ENCODE measurements around the gene DAG1.
"Not testable (repeated sequence)": the region's sequence is repeated elsewhere in the genome, so short reads cannot be mapped to it uniquely, and the experiment has no call there.

The DAG1 gene

GRCh38 chr3:49469037-49469935 lies 781 bp upstream of the DAG1 start:
- DNase-seq (ENCODE audit: extremely low read depth in 1 of 2, low read depth in 1 of 2): no peak

GRCh38 chr3:49470714-49471420 lies 800 bp downstream of the DAG1 start:
- DNase-seq (ENCODE audit: extremely low read depth in 1 of 2, low read depth in 1 of 2): no peak

DNA sequence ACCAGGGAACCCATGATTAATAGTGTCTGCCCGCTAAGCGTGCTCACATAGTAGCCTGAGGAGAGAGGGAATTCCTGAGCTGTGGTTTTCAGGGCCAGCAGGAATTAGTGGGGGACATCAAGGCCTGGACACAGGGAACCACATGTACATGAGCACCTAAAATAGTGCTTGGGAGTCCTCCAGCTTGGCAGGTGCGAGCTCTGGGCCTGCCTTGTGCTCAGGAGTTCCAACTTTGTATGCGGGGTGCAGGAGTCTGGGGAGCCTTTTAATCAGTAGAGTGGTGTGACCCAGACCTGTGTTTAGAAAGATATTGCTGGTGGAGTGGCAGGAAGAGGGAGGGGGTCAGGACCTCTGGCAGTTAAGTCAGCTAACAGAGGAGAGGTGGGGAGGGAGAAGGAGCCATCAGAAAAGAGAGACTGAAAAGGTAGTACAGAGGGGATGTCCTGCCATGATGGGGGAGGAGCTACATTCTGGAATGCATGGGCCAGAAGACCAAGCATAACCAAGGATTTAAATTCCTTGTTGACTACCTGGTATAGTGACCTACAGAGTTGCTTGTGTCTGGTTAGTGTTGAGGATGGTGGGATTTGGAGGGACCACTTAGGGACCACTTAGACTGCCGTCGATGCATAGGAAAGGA lies 1.9 kb downstream of the DAG1 start:
- DNase-seq (ENCODE audit: extremely low read depth in 1 of 2, low read depth in 1 of 2): no peak

DNA sequence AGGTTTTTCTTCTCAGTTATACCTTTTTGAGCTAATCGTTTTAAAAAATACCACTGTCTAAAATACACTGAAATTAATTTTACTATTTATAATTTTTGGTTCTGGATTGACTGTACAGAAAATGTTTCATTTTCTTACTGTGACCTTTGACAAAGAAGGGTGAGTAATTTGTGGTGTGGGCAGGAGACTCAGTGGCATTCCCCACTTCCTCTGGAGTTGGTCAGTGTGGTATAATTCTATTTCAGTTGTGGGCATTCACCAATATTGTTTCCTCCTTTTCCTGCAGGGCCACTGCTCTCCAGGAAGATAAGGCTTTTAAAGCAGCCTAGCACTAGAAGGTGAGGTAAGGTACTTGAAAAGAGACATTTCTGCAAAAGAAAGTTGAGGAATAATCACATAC lies 6.5 kb downstream of the DAG1 start:
- DNase-seq (ENCODE audit: extremely low read depth in 1 of 2, low read depth in 1 of 2): no peak

- no peak for DNase-seq (ENCODE audit: extremely low read depth in 1 of 2, low read depth in 1 of 2)
Measured at GRCh38 chr3:49482766-49483165, 12.7 kb downstream of the DAG1 start.

GRCh38 chr3:49484471-49484870 lies 14.4 kb downstream of the DAG1 start:
- DNase-seq (ENCODE audit: extremely low read depth in 1 of 2, low read depth in 1 of 2): no peak

- DNase-seq (ENCODE audit: extremely low read depth in 1 of 2, low read depth in 1 of 2): no peak
Measured at GRCh38 chr3:49489247-49489646, 19.2 kb downstream of the DAG1 start.

- DNase-seq (ENCODE audit: extremely low read depth in 1 of 2, low read depth in 1 of 2): no peak
Measured at GRCh38 chr3:49492969-49493368, 22.9 kb downstream of the DAG1 start.

GRCh38 chr3:49493901-49494300 lies 23.8 kb downstream of the DAG1 start:
- no peak for DNase-seq (ENCODE audit: extremely low read depth in 1 of 2, low read depth in 1 of 2)

GRCh38 chr3:49495023-49495422 lies 25.0 kb downstream of the DAG1 start:
- DNase-seq (ENCODE audit: extremely low read depth in 1 of 2, low read depth in 1 of 2): no peak

GRCh38 chr3:49496845-49497244 lies 26.8 kb downstream of the DAG1 start:
- not testable (repeated sequence) for DNase-seq (ENCODE audit: extremely low read depth in 1 of 2, low read depth in 1 of 2)

DNA sequence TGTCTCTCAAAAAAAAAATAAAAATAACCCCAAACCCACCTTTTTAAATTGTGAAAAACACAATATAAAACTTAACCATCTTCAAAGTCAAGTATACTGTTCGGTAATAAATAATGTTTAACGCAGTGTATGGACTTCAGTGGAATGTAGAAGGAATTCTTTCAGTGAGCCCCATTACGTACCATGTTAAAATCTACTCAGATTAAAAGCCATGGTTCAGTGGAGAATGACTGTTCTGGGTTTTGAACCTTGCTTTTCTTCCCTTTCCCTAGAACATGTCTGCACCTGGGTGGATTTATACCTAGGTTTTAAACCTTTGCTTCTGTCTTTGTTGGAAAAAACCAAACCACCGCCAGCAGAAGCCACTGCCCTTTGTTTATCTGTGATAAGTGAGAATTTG lies 27.5 kb downstream of the DAG1 start:
- no peak for DNase-seq (ENCODE audit: extremely low read depth in 1 of 2, low read depth in 1 of 2)

DNA sequence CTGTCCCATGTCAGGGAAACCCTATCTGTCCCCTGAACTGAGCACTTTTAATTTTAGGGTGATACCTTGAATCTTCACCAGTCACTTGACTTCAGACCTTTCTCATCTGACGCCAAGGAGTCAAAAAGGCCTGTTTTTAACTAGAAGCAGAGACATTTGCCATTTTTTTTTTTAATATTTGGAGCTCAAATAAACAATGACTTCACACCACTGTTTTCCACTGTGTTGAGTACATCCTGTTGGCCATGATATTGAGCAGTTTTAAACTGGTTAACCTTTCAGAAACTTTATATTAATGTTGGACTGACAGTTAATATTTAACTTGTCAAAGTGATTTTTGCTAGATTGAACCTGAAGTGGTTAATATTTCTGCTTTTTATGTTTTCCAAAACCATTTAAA lies 28.2 kb downstream of the DAG1 start:
- no peak for DNase-seq (ENCODE audit: extremely low read depth in 1 of 2, low read depth in 1 of 2)

- DNase-seq (ENCODE audit: extremely low read depth in 1 of 2, low read depth in 1 of 2): no peak
Measured at GRCh38 chr3:49498648-49499047, 28.6 kb downstream of the DAG1 start.

DNA sequence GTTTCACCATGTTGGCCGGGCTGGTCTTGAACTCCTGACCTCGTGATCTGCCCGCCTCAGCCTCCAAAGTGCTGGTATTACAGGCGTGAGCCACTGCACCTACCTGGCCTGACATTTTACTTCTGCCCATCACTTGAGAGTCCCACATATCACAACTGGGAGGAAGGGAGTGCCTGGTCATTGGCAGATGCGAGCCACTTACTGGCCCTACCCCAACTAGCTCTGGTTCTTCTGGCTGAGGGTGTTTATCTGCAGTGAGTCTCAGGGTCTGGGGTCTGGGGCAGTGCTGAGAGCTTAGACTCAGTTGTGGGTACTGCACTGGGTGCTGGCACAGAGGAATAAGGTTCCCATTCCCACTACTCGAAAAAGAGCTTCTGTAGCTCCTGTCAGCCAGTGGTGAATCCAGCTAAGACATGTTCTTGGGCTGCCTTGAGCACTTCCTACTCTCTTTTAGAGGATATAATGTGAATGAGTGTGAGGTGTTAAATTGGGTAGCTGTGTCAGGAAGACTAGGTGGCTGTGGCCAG lies 30.2 kb downstream of the DAG1 start:
- no peak for DNase-seq (ENCODE audit: extremely low read depth in 1 of 2, low read depth in 1 of 2)

DNA sequence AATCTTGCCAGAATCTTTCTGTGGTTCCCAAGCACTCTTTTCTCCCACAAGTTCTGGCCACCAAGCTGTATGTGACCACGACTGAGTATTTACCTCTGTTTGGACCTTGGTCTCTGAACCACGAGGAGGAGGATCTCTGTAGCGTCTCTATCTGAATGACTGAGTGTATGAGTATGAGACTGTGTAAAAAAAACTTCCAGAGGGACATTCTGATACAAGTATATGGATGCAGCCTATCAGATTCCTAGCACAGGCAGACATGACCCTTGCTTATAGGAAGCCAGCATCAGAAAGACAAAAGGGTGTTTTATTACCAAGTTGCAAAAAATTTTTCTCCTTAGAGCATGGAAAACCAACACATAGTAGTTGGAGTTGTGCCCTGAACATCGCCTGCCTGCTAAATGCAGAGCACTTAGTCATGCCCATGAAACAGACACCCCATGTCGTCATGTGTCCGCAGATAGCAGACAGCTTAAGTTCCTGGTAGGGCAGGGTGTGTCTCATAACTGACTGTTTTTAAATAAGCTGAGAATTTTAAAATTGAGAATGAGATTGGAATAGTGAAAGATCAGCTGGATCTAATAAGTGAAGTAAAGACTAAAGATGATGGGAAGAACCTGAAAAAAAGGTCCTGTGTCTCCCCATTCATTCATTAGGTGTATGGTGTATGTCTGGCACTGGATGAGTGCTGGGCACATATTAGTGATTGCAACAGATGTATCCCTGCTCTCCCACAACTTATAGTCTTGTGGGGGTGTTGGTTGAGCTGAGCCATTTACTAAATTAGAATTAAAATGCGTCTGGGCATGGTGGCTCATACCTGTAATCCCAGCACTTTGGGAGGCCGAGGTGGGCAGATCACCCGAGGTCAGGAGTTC lies 30.9 kb downstream of the DAG1 start:
- DNase-seq (ENCODE audit: extremely low read depth in 1 of 2, low read depth in 1 of 2): no peak

GRCh38 chr3:49501842-49502241 lies 31.8 kb downstream of the DAG1 start:
- DNase-seq (ENCODE audit: extremely low read depth in 1 of 2, low read depth in 1 of 2): no peak

GRCh38 chr3:49506906-49507305 lies 36.8 kb downstream of the DAG1 start:
- DNase-seq (ENCODE audit: extremely low read depth in 1 of 2, low read depth in 1 of 2): no peak

GRCh38 chr3:49509028-49509561 lies 39.0 kb downstream of the DAG1 start:
- DNase-seq (ENCODE audit: extremely low read depth in 1 of 2, low read depth in 1 of 2): no peak

DNA sequence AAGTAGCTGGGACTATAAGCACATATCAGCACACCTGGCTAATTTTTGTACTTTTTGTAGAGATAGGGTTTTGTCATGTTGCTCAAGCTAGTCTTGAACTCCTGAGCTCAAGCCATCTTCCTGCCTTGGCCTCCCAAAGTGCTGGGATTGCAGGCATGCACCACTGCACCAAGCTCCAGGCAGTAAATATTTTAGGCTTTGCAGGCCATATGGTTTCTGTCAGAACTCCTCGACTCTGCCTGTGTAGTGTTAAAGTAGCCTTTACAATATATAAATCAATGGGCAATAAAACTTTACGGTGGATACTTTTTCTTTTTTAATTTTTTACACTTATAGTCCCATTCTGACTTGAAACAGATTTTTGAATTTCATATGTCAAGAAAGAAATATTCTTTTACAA lies 41.6 kb downstream of the DAG1 start:
- no peak for DNase-seq (ENCODE audit: extremely low read depth in 1 of 2, low read depth in 1 of 2)
